GM19035 (cell line): ENCODE data around the gene PDZD2.

Source experiments
- ATAC-seq: cut with Tn5 transposase; IDR thresholded peaks from one replicate; pipeline ENCODE4 v1.9.1; 2021; ENCODE audit not compliant: unreplicated experiment

Gene PDZD2

DNA sequence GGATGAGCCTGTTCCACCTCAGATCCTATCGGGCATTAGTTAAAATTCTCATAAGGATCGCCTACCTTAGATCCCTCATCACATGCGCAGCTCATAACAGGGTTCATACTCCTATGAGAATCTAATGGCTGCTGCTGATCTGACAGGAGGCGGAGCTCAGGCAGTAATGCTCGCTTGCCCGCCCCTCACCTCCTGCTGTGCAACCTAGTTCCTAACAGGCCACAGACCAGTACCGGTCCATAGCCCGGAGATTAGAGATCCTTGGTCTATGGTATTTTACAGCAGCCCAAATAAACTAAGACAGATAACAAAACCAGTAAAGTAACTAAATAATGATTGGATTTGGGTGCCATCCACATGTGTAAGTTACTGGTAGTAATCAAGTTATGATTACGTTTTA is 517.7 kb downstream of the PDZD2 start:
- ATAC-seq, result no peak

DNA sequence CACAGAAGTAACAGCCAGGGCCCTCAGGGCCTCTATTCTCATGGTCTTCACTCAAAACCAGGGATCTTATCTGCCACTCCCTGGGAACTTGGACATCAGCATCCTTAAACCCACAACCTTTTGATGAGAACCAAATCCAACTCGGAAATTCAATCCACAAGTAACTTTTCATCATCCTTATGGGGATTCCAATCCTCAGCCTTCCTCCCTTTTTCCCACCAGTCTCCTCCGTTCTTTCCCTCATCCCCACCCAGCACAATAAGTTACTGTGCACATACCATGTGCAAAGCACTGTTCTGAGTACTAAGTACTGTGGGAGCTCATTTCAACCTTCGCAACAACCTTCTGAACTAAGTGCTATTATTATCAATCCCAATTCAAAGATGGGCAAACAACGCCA is 518.1 kb downstream of the PDZD2 start:
- no peak for ATAC-seq

- ATAC-seq, result no peak
Observed at GRCh38 chr5:32158679-32158975, 519.7 kb downstream of the PDZD2 start.

- no peak for ATAC-seq
Observed at GRCh38 chr5:32159328-32160072, 520.6 kb downstream of the PDZD2 start.

GRCh38 chr5:32160228-32160627 is 521.3 kb downstream of the PDZD2 start:
- ATAC-seq, result no peak
